Hepatocyte (in vitro differentiated cells): ENCODE measurements around the gene KRT75. TPM values are rescaled to one million over a fixed set of nuclear protein-coding genes. Genes with fewer than 3 reads are reported as not detected.

Source experiments
- DNase-seq: peaks from one replicate; pipeline ENCODE4 v3.0.0-alpha.2; 2016; ENCODE audit warnings: low spot score
- H2AFZ ChIP-seq: fragments of 200-600 bp; sonication (generic); 2 replicates; pipeline ENCODE4 v1.6.0; 2016; ENCODE audit warnings: antibody characterized with exemption, mild to moderate bottlenecking
- H3K27ac ChIP-seq: fragments of 200-600 bp; sonication (generic); 2 replicates; pipeline ENCODE4 v1.5.1; 2016; ENCODE audit warnings: mild to moderate bottlenecking
- H3K27me3 ChIP-seq: fragments of 200-600 bp; sonication (generic); 2 replicates; pipeline ENCODE4 v1.6.1; 2016
- H3K36me3 ChIP-seq: fragments of 200-600 bp; sonication (generic); replicated peaks from 2 replicates; pipeline ENCODE4 v1.5.1; 2016; ENCODE audit warnings: low read depth; ENCODE audit not compliant: insufficient read depth
- H3K4me1 ChIP-seq: fragments of 200-600 bp; sonication (generic); 2 replicates; pipeline ENCODE4 v1.5.1; 2016; ENCODE audit warnings: mild to moderate bottlenecking, moderate library complexity; ENCODE audit not compliant: insufficient read depth
- H3K4me2 ChIP-seq: fragments of 200-600 bp; sonication (generic); 2 replicates; pipeline ENCODE4 v1.6.0; 2016
- H3K4me3 ChIP-seq: fragments of 200-600 bp; sonication (generic); 2 replicates; pipeline ENCODE4 v1.5.1; 2016; ENCODE audit warnings: mild to moderate bottlenecking
- H3K79me2 ChIP-seq: fragments of 200-600 bp; sonication (generic); 2 replicates; pipeline ENCODE4 v1.6.0; 2017; ENCODE audit warnings: mild to moderate bottlenecking
- H3K9me2 ChIP-seq: fragments of 200-600 bp; sonication (generic); replicated peaks from 2 replicates; pipeline ENCODE4 v1.6.0; 2017; ENCODE audit warnings: mild to moderate bottlenecking; ENCODE audit not compliant: insufficient read depth
- H3K9me3 ChIP-seq: fragments of 200-600 bp; sonication (generic); 2 replicates; pipeline ENCODE4 v1.5.1; 2016; ENCODE audit warnings: low read depth, mild to moderate bottlenecking
- H4K20me1 ChIP-seq: fragments of 200-600 bp; sonication (generic); 2 replicates; pipeline ENCODE4 v1.6.0; 2016; ENCODE audit warnings: mild to moderate bottlenecking; ENCODE audit not compliant: insufficient read depth, poor library complexity, severe bottlenecking
- EZH2 ChIP-seq: fragments of 200-600 bp; sonication (generic); IDR thresholded peaks from 2 replicates; pipeline ENCODE4 v1.6.1; 2016; ENCODE audit warnings: antibody characterized with exemption, mild to moderate bottlenecking, borderline replicate concordance
- EZH2phosphoT487 ChIP-seq: fragments of 200-600 bp; sonication (generic); IDR thresholded peaks from one replicate; pipeline ENCODE4 v1.6.1; 2018; ENCODE audit warnings: antibody characterized with exemption, mild to moderate bottlenecking, low read depth, moderate library complexity; ENCODE audit not compliant: unreplicated experiment, severe bottlenecking
- WGBS: methylation state at CpG from one replicate; pipeline ENCODE4 v1.1.6; 2016; ENCODE audit warnings: low lambda C conversion rate; ENCODE audit errors: missing lambda C conversion rate; 5-methylcytosine and 5-hydroxymethylcytosine counted together
- polyA plus RNA-seq: library from polyadenylated mRNA; unstranded; fragments of >200 nt; fragmentation: Nextera tagmentation; extraction: Ambion mirVana; gene quantifications from 2 replicates; pipeline ENCODE4 v1.2.1, GENCODE V29; 2016
- total RNA-seq: library from RNA; depleted of rRNA; stranded (reverse); fragments of >200 nt; gene quantifications from 2 replicates; pipeline ENCODE4 v1.2.3, GENCODE V29; 2014
- TF ChIP-seq, protein P1 (sequence below): fragments of 200-600 bp; sonication (generic); IDR thresholded peaks from 2 replicates; pipeline ENCODE4 v1.5.1; 2016; ENCODE audit warnings: antibody characterized with exemption, mild to moderate bottlenecking; ENCODE audit not compliant: poor library complexity

KRT75 gene
- total and polyA plus RNA-seq, 2 experiments from 2014 or later = not detected

DNA sequence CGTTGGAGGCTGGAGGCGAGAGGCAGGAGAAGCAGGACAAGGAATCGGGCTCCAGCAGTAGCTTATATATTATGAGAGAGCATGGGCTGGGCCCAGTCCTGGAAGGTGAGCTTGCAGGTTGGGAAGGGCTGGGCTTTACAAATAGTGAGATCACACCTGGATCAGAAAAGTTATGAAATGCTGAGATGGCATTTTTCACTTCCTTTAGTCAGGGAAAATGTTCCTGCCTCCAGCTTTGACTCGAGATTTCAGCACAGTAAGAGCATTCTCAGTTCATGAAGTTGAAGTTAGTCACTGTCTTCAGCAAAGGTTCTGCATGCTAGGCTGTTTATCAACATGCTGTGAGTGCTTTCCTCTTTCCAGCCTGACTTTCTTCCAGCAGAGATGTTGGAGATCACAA, 39.6 kb upstream of the KRT75 start, which contains the start of gene KRT6C:
TSS of gene KRT6C (minus strand) at position 38 of the 400 bp plus-strand sequence. CDS start 68 bp downstream, outside the sequence.
- DNase-seq = peak; percentile 32
- TF ChIP-seq, protein P1, sequence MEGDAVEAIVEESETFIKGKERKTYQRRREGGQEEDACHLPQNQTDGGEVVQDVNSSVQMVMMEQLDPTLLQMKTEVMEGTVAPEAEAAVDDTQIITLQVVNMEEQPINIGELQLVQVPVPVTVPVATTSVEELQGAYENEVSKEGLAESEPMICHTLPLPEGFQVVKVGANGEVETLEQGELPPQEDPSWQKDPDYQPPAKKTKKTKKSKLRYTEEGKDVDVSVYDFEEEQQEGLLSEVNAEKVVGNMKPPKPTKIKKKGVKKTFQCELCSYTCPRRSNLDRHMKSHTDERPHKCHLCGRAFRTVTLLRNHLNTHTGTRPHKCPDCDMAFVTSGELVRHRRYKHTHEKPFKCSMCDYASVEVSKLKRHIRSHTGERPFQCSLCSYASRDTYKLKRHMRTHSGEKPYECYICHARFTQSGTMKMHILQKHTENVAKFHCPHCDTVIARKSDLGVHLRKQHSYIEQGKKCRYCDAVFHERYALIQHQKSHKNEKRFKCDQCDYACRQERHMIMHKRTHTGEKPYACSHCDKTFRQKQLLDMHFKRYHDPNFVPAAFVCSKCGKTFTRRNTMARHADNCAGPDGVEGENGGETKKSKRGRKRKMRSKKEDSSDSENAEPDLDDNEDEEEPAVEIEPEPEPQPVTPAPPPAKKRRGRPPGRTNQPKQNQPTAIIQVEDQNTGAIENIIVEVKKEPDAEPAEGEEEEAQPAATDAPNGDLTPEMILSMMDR = no peak
- TF ChIP-seq EZH2 = no peak
- no peak for TF ChIP-seq EZH2phosphoT487
- Histone ChIP-seq H3K9me2 (no peaks in the 10 kb centered on the region), H2AFZ (no peak within 1 kb of the TSS), H3K9me3 (no peaks in the 10 kb centered on the region), H3K27me3 (no peaks in the 10 kb centered on the region), H3K36me3 (no peaks in the 10 kb centered on the region), H3K4me2 (no peak within 1 kb of the TSS), H3K4me1 (no peaks in the 10 kb centered on the region), H3K79me2 (no peaks in the 10 kb centered on the region), H3K4me3 (no peak within 1 kb of the TSS), H3K27ac (no peak within 1 kb of the TSS), H4K20me1 (no peaks in the 10 kb centered on the region)
- 91% methylated on average over 4 of the region's 4 CpGs for WGBS

DNA sequence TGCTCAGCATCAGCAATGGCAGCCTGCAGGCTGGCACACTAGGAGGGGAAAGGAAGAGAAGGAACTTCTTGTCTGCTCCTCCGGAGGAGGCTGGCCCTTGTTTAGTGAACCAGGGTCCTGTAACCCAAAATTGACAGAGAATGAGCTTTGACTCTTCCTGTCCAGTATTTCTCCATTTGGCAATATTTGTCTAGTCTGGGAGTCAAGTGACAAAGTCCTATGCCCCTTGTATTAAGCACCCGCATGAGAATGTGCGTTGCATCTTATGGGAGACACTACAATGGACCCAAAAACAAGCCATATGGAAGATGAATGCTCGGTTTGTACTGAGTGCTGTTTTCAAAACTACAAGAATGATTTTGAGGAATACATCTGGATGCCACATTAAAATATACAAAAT, 35.7 kb upstream of the KRT75 start:
- no peaks in the 10 kb centered on the region for H4K20me1 ChIP-seq

DNA sequence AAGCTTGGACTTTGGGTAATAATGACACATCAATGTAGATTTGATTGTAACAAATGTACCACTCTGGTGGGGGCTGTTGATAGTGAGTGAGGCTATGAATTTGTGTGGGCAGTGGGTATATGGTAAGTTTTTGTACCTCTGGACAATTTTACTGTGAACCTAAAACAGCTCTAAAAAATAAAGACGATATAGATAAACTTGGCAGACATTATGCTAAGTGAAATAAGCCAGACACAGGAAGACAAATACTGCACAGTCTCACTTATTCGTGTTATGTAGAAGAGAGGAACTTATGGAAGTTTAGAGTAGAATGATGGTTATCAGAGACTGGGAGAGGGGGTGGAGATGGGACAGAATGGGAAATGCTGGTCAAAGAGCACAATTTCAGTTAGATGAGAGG, 30.7 kb upstream of the KRT75 start:
- no peak overlapping the region for H3K4me2 ChIP-seq
- no peaks in the 10 kb centered on the region for H3K79me2 ChIP-seq
- H3K9me3 ChIP-seq = no peaks in the 10 kb centered on the region
- whole genome bisulfite sequencing = 32% methylated on average over 2 of the region's 2 CpGs
- no peaks in the 10 kb centered on the region for H3K36me3 ChIP-seq
- H3K4me1 ChIP-seq = no peaks in the 10 kb centered on the region
- H3K27ac ChIP-seq = no peak overlapping the region
- no peak overlapping the region for H2AFZ ChIP-seq
- H3K4me3 ChIP-seq = no peak overlapping the region
- DNase-seq = no peak
- no peaks in the 10 kb centered on the region for H4K20me1 ChIP-seq
- no peak for TF ChIP-seq EZH2phosphoT487
- no peak for TF ChIP-seq EZH2
- TF ChIP-seq, protein P1 = no peak
- no peaks in the 10 kb centered on the region for H3K9me2 ChIP-seq
- no peaks in the 10 kb centered on the region for H3K27me3 ChIP-seq

More for the DNA sequence above, 35.7 kb upstream of the KRT75 start:
- no peaks in the 10 kb centered on the region for H3K9me2 ChIP-seq
- no peaks in the 10 kb centered on the region for H3K27me3 ChIP-seq
- TF ChIP-seq EZH2 (no peak), EZH2phosphoT487 (no peak)
- TF ChIP-seq, protein P1 = no peak
- H3K27ac ChIP-seq = no peak overlapping the region
- no peak overlapping the region for H2AFZ ChIP-seq
- no peak overlapping the region for H3K4me2 ChIP-seq
- no peak overlapping the region for H3K4me3 ChIP-seq
- no peaks in the 10 kb centered on the region for H3K9me3 ChIP-seq
- H3K4me1 ChIP-seq = no peaks in the 10 kb centered on the region
- no peaks in the 10 kb centered on the region for H3K79me2 ChIP-seq
- WGBS = 91% methylated on average over 4 of the region's 4 CpGs
- no peak for DNase-seq
- H3K36me3 ChIP-seq = no peaks in the 10 kb centered on the region

DNA sequence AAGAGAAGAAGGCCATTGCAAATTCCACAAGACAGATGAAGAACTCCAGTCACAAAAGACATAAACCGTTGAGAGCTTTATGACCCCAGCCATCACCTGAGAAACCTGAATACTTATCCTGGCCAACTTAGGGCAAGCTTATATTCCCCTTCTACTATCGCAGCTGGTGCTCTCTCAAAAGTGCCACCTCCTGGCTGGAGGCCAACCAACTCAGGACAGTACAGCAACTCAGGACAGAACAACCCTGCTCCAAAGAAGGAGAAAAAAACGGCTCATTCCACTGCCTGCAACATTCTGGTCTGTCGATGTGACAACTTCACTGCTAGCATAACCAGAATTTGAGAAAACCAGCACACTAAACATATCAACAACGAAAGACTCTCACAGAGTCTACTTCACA, 27.5 kb upstream of the KRT75 start:
- no peaks in the 10 kb centered on the region for H3K9me3 ChIP-seq
- H3K4me3 ChIP-seq = no peak overlapping the region
- WGBS = 69% methylated on average over 5 of the region's 5 CpGs

More for the DNA sequence above, 27.5 kb upstream of the KRT75 start:
- no peaks in the 10 kb centered on the region for H3K36me3 ChIP-seq
- no peak for TF ChIP-seq EZH2
- TF ChIP-seq, protein P1 = no peak
- no peak for TF ChIP-seq EZH2phosphoT487
- no peak overlapping the region for H3K4me2 ChIP-seq
- DNase-seq = no peak
- H3K9me2 ChIP-seq = no peaks in the 10 kb centered on the region
- H2AFZ ChIP-seq = no peak overlapping the region
- no peak overlapping the region for H3K27ac ChIP-seq
- no peaks in the 10 kb centered on the region for H3K27me3 ChIP-seq
- H3K4me1 ChIP-seq = no peaks in the 10 kb centered on the region
- no peaks in the 10 kb centered on the region for H3K79me2 ChIP-seq
- no peaks in the 10 kb centered on the region for H4K20me1 ChIP-seq
